HG02970 (cell line): Measurements from ENCODE around the gene SEMA7A.

Experiments
- ATAC-seq: cut with Tn5 transposase; IDR thresholded peaks from one replicate; pipeline ENCODE4 v1.9.1; 2021; ENCODE audit warnings: mild to moderate bottlenecking, moderate library complexity, moderate number of reproducible peaks; ENCODE audit not compliant: unreplicated experiment, low FRiP score

SEMA7A gene

DNA sequence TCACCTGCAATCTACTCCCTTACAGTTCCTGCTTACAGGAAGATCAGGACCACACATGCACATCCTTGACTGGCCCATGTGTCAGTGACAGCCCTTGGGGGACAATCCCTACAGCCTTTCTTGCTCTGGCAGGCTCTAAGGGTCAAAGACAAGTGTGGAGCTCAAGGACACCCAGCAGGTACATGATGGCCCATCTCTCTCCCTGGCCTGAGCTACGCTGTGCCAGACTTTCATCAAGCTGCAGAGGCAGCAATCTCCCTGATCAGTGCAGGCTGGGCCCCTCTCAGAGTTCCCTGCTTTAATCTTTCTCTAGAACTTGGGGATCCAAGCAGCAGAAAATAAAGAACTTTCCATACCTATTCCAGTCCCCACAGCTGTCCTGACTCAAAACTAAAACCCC, 2.6 kb downstream of the SEMA7A start:
- no peak for ATAC-seq

DNA sequence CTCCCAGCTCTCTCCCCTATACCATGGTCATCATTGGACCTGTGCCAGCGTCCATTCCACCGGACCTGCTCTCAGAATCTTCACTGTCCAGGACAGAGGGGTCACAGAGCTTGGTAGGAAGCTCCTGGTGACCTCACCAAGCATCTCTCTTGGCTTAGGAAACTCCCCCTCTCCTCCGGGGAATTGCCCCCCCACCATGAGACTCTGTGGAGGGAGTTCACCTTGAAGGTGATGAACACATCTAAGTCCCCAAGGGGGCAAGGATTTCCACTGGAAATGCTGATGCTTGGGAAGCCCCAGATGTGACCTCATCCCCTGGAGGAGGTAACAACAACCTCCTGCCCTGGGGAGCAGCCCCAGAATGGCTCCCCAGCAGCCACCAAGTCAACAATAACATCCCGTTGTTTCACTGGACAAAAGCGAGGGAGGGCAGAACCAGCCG, 3.2 kb downstream of the SEMA7A start:
- ATAC-seq = no peak

DNA sequence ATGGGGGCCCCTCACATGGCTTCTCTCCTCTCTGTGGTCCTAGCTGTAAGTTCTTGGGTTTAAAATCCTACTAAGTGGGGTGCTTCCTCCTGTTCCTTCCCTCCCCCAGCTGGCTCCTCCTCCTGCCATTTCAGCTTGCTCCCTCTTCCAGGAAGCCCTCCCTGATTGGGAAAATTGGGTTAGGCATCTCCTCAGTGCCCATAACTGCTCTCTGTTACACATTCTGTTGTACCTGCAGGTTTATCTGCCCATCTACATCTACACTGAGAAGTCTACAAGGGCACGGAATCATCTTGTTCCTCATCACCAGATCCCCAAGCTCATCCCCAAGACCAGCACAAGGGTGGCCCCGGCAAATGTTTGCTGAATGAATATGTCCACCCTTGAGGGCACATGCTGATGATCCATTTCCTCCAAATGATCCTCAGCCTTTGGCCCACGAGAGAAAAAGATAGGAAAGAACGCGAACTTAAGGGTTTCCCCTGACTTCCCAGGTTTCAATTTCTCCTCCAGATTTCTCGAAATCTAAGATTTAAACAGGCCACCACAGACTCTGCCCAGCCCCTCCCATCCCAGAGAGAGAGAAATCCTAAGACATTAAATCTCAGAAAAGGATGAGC, 3.9 kb downstream of the SEMA7A start:
- no peak for ATAC-seq

DNA sequence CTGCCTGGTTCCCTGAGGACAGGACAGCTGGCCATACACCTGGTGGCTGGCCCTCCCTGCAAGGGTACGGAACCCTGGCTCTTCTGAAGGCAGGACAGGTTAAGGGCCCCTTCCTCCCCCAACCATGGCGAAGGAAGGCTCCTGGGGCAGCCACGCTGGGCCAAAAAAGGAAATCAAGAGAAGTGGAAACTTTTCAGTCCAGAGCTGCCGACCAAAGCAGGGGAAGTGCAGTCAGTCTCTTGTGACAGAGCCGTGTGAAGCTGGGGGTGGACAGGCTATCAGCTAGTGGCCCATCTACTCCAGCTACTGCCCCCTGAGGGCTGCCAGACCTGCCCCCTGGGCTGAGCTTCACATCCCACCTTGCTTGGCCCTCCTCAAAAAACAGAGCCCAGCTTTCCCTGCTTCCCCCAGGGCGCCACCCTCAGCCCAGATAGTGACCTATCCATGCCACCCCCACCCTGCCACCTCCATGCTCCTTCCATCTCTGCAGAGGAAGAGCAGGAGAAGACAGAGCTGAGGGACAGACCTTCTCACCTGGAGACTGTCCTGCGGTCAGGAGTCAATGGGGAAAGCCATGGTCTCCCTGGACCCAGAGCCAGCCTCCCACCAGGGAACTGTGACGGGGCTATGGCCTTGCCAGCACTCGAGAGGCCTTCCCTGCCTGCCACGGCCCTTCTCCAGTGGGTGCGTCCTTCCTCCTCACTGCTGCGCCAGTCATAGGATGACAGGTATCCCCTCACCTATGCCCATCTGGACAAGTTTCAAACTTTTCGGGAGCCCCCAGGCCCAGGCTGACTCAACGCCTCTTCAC, 4.6 kb downstream of the SEMA7A start:
- ATAC-seq = no peak

DNA sequence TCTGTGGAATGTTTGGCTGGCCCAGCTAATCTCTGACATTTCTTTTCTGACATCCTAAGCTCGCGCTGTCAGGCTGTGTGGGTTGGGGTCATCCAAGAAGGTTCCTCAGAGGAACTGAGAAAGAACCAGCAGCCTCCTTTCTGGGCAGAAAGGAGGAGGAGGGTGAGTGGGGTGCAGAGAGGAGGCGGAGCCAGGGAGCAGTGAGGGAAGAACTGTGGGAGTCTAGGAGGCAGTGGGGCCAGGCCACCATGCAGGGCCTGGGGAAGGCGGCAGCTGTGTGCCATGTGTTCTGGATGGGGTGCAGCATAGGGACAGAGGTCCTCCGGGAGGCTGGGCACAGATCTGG, 5.3 kb downstream of the SEMA7A start:
- ATAC-seq = no peak

DNA sequence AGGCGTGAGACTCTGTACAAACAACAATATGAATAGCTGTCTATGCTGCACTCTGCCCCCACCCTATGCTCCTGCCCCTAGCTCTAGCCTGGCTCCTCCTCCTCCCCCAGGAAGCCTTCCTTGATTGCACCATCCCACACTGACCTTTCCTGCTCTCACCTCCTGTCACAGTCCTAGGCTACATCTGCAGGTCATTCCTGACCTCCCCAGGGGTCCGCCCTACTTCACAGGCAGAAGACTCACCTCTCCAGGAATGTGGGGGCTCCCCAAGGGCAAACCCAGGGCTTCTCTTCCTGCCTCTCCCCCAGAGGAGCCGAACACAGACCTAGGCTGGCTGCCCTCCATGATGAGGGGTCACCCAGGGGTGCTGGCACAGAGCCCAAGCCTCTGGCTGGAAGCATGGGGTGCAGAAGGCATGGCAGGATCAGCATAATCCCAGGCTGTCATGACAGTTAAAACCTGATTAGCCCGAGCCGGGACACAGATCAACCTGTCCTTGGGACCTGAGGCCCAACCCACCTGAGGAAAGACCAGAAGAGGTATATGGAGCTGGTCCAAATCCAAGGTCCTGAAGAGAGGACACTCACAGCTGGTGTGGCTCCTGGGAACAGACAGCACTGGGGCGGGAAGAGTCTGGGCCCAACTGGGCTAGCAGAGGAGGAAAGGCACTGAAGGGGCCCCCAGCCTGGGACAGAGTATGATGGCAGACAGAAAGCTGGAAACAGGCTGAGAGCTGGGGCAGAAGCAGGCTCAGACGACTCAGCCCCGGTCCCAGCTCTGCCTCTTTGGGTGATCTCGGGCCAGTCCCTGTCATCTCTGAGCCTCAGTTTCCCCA, 5.9 kb downstream of the SEMA7A start:
- no peak for ATAC-seq

DNA sequence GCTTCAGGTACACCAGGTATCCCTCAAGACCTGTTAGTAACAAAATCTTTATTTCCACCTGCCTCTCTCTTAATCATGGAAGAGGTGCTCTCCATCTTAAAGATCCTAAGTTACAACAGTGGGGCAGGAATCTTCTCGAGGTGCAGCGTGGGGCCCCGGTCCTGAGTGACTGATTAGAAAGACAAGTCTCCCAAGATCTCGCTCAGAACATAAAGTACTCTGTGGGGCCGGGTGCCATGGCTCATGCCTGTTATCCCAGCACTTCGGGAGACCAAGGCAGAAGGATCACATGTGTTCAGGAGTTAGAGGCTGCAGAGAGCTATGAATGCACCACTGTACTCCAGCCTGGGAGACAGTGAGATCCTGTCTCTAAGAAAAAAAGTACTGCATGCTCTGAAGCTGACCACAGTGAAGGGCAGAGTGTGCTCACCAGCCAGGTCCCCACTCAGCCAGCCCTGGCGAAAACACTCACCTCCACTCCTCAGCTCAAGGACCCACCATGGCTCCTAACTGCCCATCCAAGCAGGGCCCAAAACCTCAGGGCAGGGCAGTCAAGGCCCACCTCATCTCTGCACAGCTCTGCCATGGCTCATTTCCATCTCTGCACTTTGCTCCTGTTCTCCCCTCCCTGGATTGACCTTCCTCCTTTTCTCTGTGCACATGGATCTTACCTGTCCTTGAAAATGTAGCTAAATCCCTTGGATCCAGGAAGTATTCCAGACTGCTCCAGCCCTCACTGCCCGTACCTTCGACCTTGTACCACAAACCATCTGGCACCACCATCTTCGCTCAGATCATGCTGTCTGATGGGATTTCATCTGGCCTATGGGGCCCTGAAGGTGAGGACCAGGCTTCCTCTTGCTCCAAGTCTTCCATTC, 7.1 kb downstream of the SEMA7A start:
- ATAC-seq = no peak

DNA sequence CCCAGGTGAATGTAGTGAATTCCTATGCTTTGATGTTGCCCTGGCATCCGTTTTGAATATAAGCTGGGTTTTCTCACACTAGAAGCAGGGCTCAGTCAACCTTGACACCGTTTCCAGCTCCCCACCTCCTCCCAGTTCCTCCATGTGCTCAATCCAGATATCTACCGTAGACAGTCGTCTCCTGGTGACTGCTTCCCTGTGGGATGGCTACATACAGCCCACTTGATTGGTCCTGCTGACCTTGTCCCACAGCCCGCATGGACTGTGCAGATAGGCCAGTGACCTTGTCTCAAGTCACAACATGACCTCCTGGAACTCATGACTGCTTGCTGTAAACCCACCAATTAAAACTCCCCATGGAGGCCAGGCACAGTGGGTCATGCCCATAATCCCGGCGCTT, 8.1 kb downstream of the SEMA7A start:
- ATAC-seq = no peak

DNA sequence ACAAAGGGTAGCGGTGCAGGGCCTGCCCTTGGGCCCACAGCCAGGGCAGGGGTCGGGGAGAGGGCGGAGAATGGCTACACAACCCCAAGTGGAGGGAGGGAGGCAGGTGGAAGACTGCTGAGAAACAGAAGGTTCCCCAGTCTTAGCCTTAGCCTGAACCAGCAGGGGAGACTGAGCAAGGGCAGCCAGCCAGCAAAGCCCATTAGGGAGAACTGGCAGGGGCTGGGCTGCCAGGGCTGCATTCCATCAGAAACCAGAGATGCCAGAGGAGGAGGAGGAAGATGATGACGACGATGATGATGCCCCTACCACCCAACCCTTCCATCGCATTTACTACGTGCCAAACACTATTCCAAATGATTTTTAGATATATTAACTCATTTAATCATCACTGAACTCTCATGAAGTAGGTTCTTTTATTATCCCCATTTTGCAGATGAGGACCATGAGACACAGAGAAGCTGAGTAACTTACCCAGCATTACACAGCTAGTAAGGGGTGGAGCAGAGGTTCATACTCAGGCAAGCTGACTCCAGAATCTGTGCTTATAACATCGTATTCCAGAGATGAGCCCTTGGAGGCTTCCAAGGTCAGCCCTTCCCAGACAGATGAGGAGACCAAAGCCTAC, 8.7 kb downstream of the SEMA7A start:
- ATAC-seq = no peak

DNA sequence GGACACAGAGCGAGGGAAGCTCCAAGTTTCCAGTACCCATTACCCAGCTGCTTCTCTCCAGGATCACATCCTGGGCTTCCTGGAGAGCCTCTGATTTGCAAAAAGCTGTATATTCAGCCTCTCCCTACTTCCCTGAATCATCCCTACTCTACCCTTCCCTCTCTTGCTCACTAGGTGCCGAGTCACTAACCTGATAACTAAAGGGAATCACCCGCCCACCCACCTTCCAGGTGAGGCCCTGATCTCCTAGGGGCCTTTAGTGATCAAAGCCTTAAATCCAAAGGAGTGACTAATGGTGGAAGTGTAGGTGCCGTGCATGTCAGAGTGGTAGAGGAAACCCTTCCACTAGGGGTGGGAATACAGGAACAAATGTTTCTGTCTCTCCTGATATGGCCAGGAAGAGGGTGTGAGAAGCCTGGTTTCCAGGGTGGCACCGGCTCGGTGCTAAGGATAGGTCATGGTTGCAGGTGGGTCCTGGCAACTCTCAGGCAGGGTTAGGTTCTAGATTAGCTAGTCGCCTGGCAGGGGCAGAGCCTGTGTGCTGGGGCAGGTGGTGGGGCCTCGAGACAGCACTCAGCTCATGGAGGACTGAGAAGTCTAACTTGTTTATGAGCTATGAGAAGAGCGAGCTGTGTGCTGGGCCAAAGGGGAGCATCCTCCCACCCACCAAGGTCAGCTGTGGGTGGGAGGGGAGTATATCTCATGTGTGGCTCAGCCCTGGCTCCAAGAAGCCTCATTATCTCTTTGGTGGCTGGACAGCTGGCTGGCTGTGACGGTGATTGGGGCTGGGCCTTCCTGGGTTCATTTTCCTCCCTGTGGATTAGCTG, 10.1 kb downstream of the SEMA7A start:
- no peak for ATAC-seq

DNA sequence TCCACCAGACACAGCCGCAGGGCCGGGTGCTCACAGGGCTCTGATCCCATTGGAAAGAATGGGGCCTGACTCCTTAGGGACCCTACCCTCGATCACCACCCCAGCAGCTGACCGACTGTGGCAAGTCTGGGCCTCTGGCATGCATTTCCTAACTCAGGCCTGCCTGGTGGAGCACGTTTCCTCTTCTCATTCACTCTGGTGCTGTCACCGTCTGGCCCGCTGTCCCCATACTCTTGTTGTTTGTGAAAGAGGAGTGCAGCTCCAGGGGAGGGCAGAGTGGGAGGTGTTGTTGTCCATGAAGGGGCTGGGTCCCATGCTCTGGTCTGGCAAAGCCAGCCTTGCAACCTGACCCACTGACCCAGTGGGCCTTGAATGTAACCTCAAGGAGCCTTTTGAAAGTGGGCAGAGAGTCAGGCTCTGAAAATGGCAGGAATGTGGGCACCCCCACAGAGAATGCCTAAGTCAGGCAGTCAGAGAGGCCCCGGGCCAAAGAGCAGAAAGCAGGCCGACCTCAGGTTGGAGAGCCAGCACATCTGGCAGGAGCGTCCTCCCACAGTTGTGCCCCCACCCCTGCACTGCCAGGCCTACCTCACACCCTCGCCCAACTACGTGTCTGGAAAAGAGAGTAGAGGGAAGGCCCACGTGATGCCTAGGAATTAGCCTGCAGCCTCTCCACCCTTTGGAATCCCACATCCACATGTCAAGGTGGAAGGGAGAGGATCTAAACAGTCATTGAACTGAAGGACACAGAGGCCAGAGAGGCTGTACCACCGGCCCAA, 10.9 kb downstream of the SEMA7A start:
- ATAC-seq = no peak

DNA sequence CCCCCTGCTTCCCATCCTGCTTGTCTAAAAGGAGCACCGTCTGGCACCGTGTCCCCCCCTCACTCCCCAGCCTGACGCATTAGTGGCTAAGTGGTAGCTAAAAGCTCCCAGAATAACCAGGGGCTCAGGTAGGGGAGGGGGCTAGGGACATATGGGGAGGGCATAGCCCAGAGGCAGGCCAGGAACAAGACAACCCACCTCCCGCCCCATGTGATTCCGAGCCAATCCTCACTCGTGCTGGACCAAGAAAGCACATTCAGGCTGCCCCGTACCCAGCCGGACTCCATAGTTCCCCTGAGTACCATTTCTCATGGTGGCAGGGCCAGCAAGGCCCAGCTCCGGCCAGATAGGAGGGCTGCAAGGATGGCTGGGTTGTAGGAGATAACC, 11.5 kb downstream of the SEMA7A start:
- ATAC-seq = no peak

DNA sequence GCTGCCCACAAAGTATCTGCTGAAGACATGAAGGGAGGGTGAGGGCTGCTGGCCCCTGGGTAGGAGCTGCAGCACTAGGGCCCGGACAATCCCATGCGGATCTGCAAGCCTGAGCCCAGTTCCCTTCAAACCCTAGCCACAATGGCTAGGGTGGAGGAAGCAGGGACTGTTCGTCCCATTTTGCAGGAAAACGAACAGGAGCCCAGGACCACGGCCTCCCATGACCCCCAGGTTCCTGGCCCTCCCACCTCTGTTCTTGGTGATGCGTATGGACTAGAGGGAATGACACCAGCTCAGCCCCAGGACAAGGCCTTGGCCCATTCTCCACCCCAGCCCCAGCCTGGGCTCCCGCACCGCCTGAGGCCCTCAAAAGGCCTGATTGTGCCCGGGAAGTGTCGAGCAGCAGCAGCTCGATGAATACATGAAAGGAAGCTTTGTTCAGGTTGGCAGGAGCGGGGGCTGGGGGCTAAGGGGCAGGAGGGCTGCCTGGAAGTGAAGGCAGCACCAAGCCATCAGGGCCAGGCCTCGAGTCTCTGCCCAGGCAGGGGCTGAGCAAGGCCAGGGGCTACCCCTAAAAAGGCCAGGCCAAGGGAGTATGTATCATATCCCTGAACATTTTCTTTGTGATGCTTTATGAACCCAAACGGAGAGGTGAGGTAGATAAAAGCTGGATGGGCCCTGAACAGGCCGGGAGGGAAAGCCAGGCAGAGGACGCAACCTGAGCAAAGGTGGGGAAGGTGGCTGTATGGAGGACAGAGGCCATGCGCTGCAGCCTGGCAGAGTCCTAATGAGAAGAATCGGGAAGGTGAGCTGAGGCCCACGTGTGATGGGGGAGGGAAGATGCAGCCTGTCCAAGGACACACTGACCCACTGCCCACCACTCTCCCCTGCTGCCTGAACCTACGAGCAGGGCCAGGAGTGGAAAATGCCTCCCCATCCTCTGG, 12.2 kb downstream of the SEMA7A start:
- ATAC-seq = no peak

DNA sequence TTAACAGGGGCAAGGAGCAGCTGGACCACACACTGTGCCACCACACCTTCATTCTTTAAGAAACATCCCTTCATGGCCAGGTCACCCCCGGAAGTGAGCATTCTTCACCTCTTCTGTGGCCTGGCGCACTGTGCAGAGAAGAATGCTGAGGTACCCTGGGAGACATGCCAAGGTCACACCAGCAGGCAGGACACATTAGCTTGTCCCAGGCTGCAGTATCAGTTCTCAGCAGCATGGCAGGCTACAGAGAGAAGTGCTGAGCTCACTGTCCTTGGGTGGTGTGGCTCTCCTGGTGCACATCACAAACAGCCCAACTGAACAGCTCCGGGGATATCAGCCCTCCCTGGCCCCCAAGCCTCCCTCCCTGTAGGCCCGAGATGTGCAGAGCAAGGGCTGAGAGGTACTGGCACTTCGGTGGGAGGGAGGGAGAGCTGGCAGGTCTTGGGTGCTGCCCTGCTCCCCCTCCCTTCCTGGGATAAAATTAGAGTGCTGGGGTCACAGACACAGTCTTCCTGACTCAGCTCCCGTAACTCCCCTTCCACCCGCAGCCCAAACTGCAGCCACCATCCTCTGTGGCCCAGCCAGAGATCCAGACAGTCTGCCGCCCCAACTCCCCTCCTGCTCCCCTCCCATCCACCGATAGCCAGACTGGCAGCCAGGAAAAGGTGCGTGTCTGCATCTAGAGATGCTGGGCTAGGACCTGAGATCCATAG, 13.4 kb downstream of the SEMA7A start:
- ATAC-seq = no peak

DNA sequence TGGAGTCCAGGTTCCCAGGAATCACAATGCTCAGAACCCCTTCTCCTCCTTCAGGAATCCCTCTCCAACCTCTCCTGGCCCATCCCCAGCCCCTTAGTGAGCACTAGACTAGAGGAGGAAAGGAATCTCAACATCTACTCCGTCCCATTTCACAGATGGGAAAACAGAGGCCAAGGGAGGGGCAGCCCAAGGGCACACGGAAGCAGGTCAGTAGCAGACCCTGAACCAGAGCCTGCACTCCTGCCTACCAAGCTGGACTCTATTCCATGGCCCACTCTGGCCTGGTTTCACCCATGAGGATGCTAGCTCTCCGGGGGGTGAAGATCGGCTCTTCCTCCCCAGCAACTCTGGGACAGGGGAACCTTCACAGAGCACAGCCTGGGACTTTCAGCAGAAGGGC, 14.3 kb downstream of the SEMA7A start:
- no peak for ATAC-seq

DNA sequence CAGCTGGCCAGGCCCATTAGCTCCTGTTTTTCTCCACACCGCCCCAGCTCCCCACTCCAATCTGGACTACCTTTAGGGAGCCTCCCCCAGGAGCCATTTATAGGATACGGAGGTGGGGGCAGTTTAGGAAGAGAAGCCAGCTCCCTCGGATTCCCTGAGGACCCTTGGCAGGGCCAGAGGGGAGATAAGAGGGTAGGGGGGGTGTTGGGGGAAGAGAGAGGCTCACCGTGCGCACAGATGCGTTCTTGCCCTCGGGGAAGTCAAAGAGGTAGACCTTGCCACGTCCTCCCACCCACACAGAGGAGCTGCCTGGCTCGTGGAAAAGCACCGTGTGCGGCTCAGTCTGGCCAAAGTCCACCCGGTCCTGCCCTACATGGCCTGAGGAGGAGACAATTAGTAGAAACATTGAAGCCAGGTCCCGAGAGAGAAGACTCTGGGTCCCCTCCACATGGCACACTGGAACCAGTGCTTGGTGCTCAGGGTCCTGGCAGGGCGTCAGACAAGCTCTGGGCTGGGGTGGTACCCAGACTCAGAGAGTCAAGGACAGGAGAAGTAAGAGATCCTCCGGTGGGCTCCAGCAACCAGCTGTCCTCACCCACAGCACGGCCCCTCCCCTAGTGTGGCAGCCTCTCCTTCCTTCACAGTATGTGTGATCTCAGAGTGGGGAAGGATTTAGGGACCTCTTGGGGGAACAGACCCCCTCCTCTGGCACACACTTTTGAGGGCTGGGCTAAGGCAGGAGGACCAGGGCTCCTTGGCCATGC, 15.0 kb downstream of the SEMA7A start:
- ATAC-seq = no peak
